ENCODE measurements around the gene ACTA1. TPM values are rescaled to one million over a fixed set of nuclear protein-coding genes. Genes with fewer than 3 reads are reported as not detected.

Gene ACTA1
- total and polyA plus RNA-seq, 10 of the 15 experiments (the other 5 are each of a cell fraction or from before 2014, with no cell fraction given): 0.05 to 0.35 (median 0.12) TPM; not detected in 7

GRCh38 chr1:229440851-229441537, 7.1 kb upstream of the ACTA1 start (continued):
- TF ChIP-seq E2F4 (IDR thresholded peaks at IDR 0.05; ENCODE audit: low read depth, low read length) (no peak), IRF3 (IDR thresholded peaks at IDR 0.05) (no peak), SRF (IDR thresholded peaks at IDR 0.05; ENCODE audit: low read depth in 2 of 2, low read length in 2 of 2) (peak; percentile 89 to 98), ZNF687 (IDR thresholded peaks at IDR 0.05) (no peak), TCF3 (IDR thresholded peaks at IDR 0.05; ENCODE audit: borderline replicate concordance, insufficient read depth, low read depth, low read length) (0 out of 2 replicates have a peak, but pooled peaks have one; percentile 65), NFIC (IDR thresholded peaks at IDR 0.05; ENCODE audit: low read depth, low read length) (peak; percentile 98), SIX5 (IDR thresholded peaks at IDR 0.05; ENCODE audit: low read depth, low read length, severe bottlenecking) (no peak), RAD21 (IDR thresholded peaks at IDR 0.05; ENCODE audit: insufficient read depth, low read depth, low read length) (no peak), BCLAF1 (IDR thresholded peaks at IDR 0.05) (no peak), ZNF384 (IDR thresholded peaks at IDR 0.05; ENCODE audit: borderline replicate concordance, low read depth, low read length) (0 out of 2 replicates have a peak, but pooled peaks have one; percentile 9), IRF4 (IDR thresholded peaks at IDR 0.05; ENCODE audit: low read depth, low read length) (peak; percentile 96), RELA (IDR thresholded peaks at IDR 0.05; ENCODE audit: borderline replicate concordance, partially characterized antibody) (no peak)
- TF ChIP-seq, protein P1, sequence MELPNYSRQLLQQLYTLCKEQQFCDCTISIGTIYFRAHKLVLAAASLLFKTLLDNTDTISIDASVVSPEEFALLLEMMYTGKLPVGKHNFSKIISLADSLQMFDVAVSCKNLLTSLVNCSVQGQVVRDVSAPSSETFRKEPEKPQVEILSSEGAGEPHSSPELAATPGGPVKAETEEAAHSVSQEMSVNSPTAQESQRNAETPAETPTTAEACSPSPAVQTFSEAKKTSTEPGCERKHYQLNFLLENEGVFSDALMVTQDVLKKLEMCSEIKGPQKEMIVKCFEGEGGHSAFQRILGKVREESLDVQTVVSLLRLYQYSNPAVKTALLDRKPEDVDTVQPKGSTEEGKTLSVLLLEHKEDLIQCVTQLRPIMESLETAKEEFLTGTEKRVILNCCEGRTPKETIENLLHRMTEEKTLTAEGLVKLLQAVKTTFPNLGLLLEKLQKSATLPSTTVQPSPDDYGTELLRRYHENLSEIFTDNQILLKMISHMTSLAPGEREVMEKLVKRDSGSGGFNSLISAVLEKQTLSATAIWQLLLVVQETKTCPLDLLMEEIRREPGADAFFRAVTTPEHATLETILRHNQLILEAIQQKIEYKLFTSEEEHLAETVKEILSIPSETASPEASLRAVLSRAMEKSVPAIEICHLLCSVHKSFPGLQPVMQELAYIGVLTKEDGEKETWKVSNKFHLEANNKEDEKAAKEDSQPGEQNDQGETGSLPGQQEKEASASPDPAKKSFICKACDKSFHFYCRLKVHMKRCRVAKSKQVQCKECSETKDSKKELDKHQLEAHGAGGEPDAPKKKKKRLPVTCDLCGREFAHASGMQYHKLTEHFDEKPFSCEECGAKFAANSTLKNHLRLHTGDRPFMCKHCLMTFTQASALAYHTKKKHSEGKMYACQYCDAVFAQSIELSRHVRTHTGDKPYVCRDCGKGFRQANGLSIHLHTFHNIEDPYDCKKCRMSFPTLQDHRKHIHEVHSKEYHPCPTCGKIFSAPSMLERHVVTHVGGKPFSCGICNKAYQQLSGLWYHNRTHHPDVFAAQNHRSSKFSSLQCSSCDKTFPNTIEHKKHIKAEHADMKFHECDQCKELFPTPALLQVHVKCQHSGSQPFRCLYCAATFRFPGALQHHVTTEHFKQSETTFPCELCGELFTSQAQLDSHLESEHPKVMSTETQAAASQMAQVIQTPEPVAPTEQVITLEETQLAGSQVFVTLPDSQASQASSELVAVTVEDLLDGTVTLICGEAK (IDR thresholded peaks at IDR 0.05; ENCODE audit: borderline replicate concordance): no peak; the same call in 1 of the 2 replicates

Data from GM12878 (cell line).